ENCODE data around the gene PTPRM.

DNA sequence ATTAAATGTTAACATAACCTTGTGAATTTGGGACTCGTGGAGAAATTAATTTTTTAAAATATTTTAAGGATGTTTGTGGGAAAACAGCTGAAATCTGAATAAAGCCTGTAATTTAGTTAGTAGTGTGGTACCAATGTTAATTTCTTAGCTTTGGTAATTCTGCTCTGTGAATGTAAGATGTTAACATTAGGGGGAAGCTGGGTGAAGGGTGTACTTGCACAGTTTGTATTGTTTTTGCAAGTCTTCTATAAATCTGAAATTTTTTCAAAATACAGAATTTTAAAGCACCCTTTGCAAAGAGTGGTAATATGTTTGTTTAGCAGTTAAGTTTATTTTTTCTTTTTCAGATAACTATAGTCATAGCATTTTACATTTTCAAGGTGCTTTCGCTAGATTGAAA is 4.5 kb downstream of the PTPRM start:
- TF ChIP-seq ZNF274 (IDR thresholded peaks at IDR 0.05; ENCODE audit: low read depth, low read length), result no peak
- TF ChIP-seq YY1 (IDR thresholded peaks at IDR 0.05; ENCODE audit: insufficient read depth, insufficient read length), result no peak
- no peak for TF ChIP-seq SUZ12 (IDR thresholded peaks at IDR 0.05; ENCODE audit: extremely low read depth, insufficient read depth, insufficient read length)
